ENCODE measurements around the gene MEF2A. TPM values are rescaled to one million over a fixed set of nuclear protein-coding genes. Genes with fewer than 3 reads are reported as not detected.

MEF2A gene
- polyA plus RNA-seq, 1 experiment, result 34.3 TPM

DNA sequence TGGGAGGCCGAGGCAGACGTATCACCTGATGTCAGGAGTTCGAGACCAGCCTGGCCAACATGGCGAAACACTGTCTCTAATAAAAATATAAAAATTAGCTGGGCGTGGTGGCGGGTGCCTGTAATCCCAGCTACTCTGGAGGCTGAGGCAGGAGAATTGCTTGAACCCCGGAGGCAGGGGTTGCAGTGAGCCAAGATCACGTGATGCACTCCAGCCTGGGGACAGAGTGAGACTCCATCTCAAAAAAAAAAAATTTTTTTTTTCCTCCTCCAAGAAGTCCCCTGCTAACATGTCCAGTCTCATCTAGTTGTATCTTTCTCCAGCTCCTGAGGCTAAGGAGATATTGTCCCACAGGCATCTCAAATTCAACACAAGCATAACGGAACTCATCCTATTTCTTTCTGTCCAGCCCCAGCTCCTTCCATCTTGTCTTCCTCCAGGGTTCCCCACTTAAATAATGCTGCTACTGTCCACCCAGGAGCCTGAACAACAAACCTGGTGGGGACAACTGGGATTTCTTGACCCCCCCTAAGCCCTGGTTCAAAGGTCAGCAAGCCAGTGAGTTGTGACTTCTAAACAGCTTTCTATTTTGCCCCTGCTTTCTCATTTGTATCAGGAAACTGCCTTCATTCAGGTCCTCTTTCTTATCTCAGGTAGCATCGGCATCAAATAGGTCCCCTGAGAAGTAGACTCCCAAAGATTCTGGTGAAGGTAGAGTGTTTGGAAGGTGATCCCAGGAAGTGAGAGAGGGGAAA, 4.1 kb upstream of the MEF2A start:
- CTCF ChIA-PET, result interaction anchor here (0.7 to 1.0 kb wide), 2 partner anchors 15 to 143 kb away, joined by 3 read pairs; no protein-coding TSS in a partner anchor
- H3K4me3 ChIP-seq (ENCODE audit: low read depth, low read length), result no peak overlapping the region
- no peaks in the 10 kb centered on the region for H3K36me3 ChIP-seq (ENCODE audit: control insufficient read depth, insufficient read depth, low read length)
- H3K27me3 ChIP-seq (ENCODE audit: control insufficient read depth, insufficient read depth, low read length), result peaks cover 2% of the 10 kb centered on the region; the same call in 1 of the 2 replicates
- TF ChIP-seq CTCF (IDR thresholded peaks at IDR 0.05; ENCODE audit: insufficient read depth, low read depth, low read length), result no peak
- no peak for DNase-seq (ENCODE audit: low read depth)
- POLR2A ChIA-PET, result no interaction called here

DNA sequence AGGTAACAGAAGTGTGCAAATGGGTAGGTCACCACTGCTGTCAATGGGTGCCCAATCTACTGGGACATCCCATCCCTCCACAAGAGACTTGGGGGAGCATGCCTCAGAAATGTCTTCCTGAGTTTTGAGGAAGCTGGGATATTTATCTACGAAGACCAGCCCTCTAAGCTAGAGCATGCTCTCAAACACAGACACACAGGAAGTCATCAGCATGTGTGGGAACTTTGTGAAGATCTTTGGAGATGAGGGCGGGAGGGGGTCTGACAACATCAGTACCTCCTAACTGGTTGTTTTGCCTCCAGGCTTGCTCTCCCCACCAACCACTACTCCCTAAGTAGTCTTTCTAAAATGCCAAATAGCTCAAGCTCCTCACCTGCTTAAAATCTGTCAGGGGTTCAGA, 3.5 kb upstream of the MEF2A start:
- H3K4me3 ChIP-seq (ENCODE audit: low read depth, low read length), result no peak overlapping the region
- ChIA-PET CTCF (interaction anchor here (0.7 to 1.0 kb wide), 2 partner anchors 16 to 142 kb away, joined by 3 read pairs; no protein-coding TSS in a partner anchor), POLR2A (no interaction called here)
- peaks cover 2% of the 10 kb centered on the region; the same call in 1 of the 2 replicates for H3K27me3 ChIP-seq (ENCODE audit: control insufficient read depth, insufficient read depth, low read length)
- no peaks in the 10 kb centered on the region for H3K36me3 ChIP-seq (ENCODE audit: control insufficient read depth, insufficient read depth, low read length)
- no peak for DNase-seq (ENCODE audit: low read depth)
- no peak for TF ChIP-seq CTCF (IDR thresholded peaks at IDR 0.05; ENCODE audit: insufficient read depth, low read depth, low read length)

- no peaks in the 10 kb centered on the region for H3K36me3 ChIP-seq (ENCODE audit: control insufficient read depth, insufficient read depth, low read length)
- POLR2A ChIA-PET, result no interaction called here
- no peak for DNase-seq (ENCODE audit: low read depth)
- H3K4me3 ChIP-seq (ENCODE audit: low read depth, low read length), result peak overlapping the region; percentile 49; the same call in 1 of the 2 replicates
- CTCF ChIA-PET, result interaction anchor here (0.6 to 1.2 kb wide), 5 partner anchors 14 to 260 kb away, joined by 3 to 4 read pairs (median 3); no protein-coding TSS in a partner anchor
- H3K27me3 ChIP-seq (ENCODE audit: control insufficient read depth, insufficient read depth, low read length), result peaks cover 2% of the 10 kb centered on the region; the same call in 1 of the 2 replicates
- TF ChIP-seq CTCF (IDR thresholded peaks at IDR 0.05; ENCODE audit: insufficient read depth, low read depth, low read length), result no peak
Measured at GRCh38 chr15:99564221-99565048, 1.3 kb upstream of the MEF2A start.

DNA sequence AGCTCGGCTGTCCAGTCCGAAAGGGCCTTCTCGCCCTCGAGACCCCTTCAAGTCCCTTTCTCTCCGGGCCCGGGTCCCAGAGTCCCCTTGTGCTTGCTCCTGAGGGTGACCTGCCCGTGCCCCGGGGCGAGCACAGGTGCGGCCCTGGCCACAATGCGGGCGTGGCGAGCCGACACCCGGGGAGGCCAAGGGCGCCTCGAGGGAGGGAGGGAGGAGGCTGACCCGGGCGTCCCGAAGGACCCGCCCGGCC, 810 bp upstream of the MEF2A start:
- no peak for TF ChIP-seq CTCF (IDR thresholded peaks at IDR 0.05; ENCODE audit: insufficient read depth, low read depth, low read length)
- ChIA-PET CTCF (interaction anchor here (0.7 to 1.2 kb wide), 2 partner anchors 30 to 140 kb away, joined by 3 read pairs; no protein-coding TSS in a partner anchor), POLR2A (no interaction called here)
- Histone ChIP-seq H3K27me3 (ENCODE audit: control insufficient read depth, insufficient read depth, low read length) (peaks cover 2% of the 10 kb centered on the region; the same call in 1 of the 2 replicates), H3K36me3 (ENCODE audit: control insufficient read depth, insufficient read depth, low read length) (no peaks in the 10 kb centered on the region), H3K4me3 (ENCODE audit: low read depth, low read length) (peak overlapping the region; percentile 49)
- DNase-seq (ENCODE audit: low read depth), result no peak

Measured in BJ (cell line).